Astrocyte (in vitro differentiated cells and primary cell): ENCODE measurements around the gene FGF12. TPM values are rescaled to one million over a fixed set of nuclear protein-coding genes. Genes with fewer than 3 reads are reported as not detected.

Experiments
- DNase-seq: peaks from one replicate; pipeline ENCODE4 v3.0.0-alpha.2; 2010; ENCODE audit warnings: low read depth
- FAIRE-seq: peaks from 2 replicates; lab custom pipeline; 2011; peaks lifted over from hg19 to GRCh38; lab: Jason Lieb, UNC
- H2AFZ ChIP-seq: 2 replicates; pipeline ENCODE4 v1.6.0; 2012; ENCODE audit warnings: low read depth, low read length, inconsistent platforms
- H3K27ac ChIP-seq: 2 replicates; pipeline ENCODE4 v1.5.1; 2011; ENCODE audit warnings: low read depth, low read length, inconsistent platforms
- H3K27me3 ChIP-seq: 2 replicates; pipeline ENCODE4 v1.6.0; 2011; ENCODE audit warnings: low read length, inconsistent platforms; ENCODE audit not compliant: insufficient read depth
- H3K36me3 ChIP-seq: 2 replicates; pipeline ENCODE4 v1.5.1; 2011; ENCODE audit warnings: low read length, inconsistent platforms; ENCODE audit not compliant: insufficient read depth
- H3K4me1 ChIP-seq: 2 replicates; pipeline ENCODE4 v1.5.1; 2011; ENCODE audit warnings: low read length, inconsistent platforms; ENCODE audit not compliant: insufficient read depth
- H3K4me2 ChIP-seq: 2 replicates; pipeline ENCODE4 v1.6.0; 2012; ENCODE audit warnings: low read length, inconsistent platforms
- H3K4me3 ChIP-seq: 2 replicates; pipeline ENCODE4 v1.5.1; 2011; ENCODE audit warnings: low read depth, mild to moderate bottlenecking, low read length, inconsistent platforms; ENCODE audit not compliant: insufficient read depth
- H3K79me2 ChIP-seq: 2 replicates; pipeline ENCODE4 v1.6.0; 2012; ENCODE audit warnings: mild to moderate bottlenecking, low read length, inconsistent platforms; ENCODE audit not compliant: insufficient read depth
- H3K9ac ChIP-seq: 2 replicates; pipeline ENCODE4 v1.6.0; 2012; ENCODE audit warnings: mild to moderate bottlenecking, low read length, inconsistent platforms
- H3K9me3 ChIP-seq: 2 replicates; pipeline ENCODE4 v1.5.1; 2012; ENCODE audit warnings: low read depth, mild to moderate bottlenecking, low read length, inconsistent platforms; ENCODE audit not compliant: insufficient read depth
- H4K20me1 ChIP-seq: 2 replicates; pipeline ENCODE4 v1.6.0; 2012; ENCODE audit warnings: low read length, inconsistent platforms; ENCODE audit not compliant: insufficient read depth
- H3K27ac Mint-ChIP-seq: one replicate; pipeline ENCODE4 v1.8.0; 2021; ENCODE audit warnings: mild to moderate bottlenecking, mixed read lengths; ENCODE audit not compliant: unreplicated experiment
- H3K27me3 Mint-ChIP-seq: one replicate; pipeline ENCODE4 v1.8.0; 2021; ENCODE audit warnings: low read depth, mixed read lengths; ENCODE audit not compliant: unreplicated experiment
- H3K36me3 Mint-ChIP-seq: one replicate; pipeline ENCODE4 v1.8.0; 2021; ENCODE audit warnings: low read depth, mixed read lengths; ENCODE audit not compliant: unreplicated experiment
- H3K4me1 Mint-ChIP-seq: one replicate; pipeline ENCODE4 v1.8.0; 2021; ENCODE audit warnings: low read depth, mixed read lengths; ENCODE audit not compliant: unreplicated experiment
- H3K4me3 Mint-ChIP-seq: one replicate; pipeline ENCODE4 v1.8.0; 2021; ENCODE audit warnings: mild to moderate bottlenecking, moderate library complexity, mixed read lengths; ENCODE audit not compliant: unreplicated experiment
- H3K9me3 Mint-ChIP-seq: one replicate; pipeline ENCODE4 v1.8.0; 2021; ENCODE audit warnings: mild to moderate bottlenecking, mixed read lengths; ENCODE audit not compliant: unreplicated experiment
- EZH2 ChIP-seq: IDR thresholded peaks from 2 replicates; pipeline ENCODE4 v1.6.1; 2012; ENCODE audit warnings: mild to moderate bottlenecking, low read length, inconsistent platforms; ENCODE audit not compliant: insufficient read depth
- total RNA-seq: library from RNA; stranded (reverse); gene quantifications from 2 replicates; pipeline ENCODE4 v1.2.1, GENCODE V29; 2021
- TF ChIP-seq, protein P1 (sequence below): IDR thresholded peaks from 2 replicates; pipeline ENCODE4 v1.5.1; 2011; ENCODE audit warnings: low read depth, mild to moderate bottlenecking, inconsistent platforms, low read length, moderate library complexity; ENCODE audit not compliant: insufficient read depth

The FGF12 gene
- total RNA-seq, 1 donor from 2014 or later, result 1.4 TPM

DNA sequence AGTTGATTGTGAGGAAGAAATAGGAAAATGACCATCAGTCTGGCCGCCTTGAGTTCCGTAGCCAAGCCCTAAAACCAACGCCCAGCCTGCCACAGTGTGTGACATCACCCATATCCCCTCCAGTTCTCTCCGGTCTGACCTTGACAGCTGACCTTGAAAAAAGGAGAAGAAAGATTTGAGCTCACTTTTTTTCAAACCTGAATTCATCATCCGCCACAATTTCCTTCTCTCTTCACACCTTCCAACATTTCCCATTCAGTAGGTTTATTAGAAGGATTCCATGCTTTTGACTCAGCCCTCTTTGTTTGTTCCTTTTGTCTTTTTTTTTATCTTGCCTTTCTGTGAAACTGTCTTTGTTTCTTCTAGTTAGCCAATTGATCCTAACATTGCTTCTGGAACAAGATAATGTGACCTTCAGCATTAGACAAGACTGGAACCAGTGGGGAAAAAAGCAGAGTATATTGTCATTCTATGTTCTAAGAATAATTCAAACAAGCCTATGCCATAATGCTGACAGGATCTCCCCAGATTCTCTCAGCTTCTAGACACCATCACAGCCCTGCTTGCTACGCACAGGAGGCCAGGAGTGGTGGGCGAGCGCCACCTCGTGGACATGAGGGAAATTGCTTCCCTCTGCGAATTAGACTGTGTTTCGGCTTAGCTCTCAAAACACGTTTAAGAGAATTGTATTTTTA lies 283.1 kb downstream of the FGF12 start:
- Histone ChIP-seq H3K9me3 (no peaks in the 10 kb centered on the region), H2AFZ (peak overlapping the region; percentile 29), H3K4me3 (no peak overlapping the region), H3K9ac (no peak overlapping the region), H3K79me2 (no peaks in the 10 kb centered on the region), H3K4me2 (peak overlapping the region; percentile 36), H3K27me3 (no peaks in the 10 kb centered on the region), H3K27ac (no peak overlapping the region), H4K20me1 (no peaks in the 10 kb centered on the region), H3K4me1 (peaks cover 10% of the 10 kb centered on the region), H3K36me3 (no peaks in the 10 kb centered on the region)
- peak overlapping the region; percentile 0 for H3K27ac Mint-ChIP-seq
- TF ChIP-seq, protein P1, sequence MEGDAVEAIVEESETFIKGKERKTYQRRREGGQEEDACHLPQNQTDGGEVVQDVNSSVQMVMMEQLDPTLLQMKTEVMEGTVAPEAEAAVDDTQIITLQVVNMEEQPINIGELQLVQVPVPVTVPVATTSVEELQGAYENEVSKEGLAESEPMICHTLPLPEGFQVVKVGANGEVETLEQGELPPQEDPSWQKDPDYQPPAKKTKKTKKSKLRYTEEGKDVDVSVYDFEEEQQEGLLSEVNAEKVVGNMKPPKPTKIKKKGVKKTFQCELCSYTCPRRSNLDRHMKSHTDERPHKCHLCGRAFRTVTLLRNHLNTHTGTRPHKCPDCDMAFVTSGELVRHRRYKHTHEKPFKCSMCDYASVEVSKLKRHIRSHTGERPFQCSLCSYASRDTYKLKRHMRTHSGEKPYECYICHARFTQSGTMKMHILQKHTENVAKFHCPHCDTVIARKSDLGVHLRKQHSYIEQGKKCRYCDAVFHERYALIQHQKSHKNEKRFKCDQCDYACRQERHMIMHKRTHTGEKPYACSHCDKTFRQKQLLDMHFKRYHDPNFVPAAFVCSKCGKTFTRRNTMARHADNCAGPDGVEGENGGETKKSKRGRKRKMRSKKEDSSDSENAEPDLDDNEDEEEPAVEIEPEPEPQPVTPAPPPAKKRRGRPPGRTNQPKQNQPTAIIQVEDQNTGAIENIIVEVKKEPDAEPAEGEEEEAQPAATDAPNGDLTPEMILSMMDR, result peak; percentile 99
- no peak for TF ChIP-seq EZH2
- H3K36me3 Mint-ChIP-seq, result no peaks in the 10 kb centered on the region
- no peaks in the 10 kb centered on the region for H3K9me3 Mint-ChIP-seq
- H3K4me1 Mint-ChIP-seq, result peaks cover 11% of the 10 kb centered on the region
- DNase-seq (peak; percentile 39), FAIRE-seq (no peak)
- no peak overlapping the region for H3K4me3 Mint-ChIP-seq
- no peaks in the 10 kb centered on the region for H3K27me3 Mint-ChIP-seq

- Histone ChIP-seq H3K4me3 (no peak overlapping the region), H3K4me2 (no peak overlapping the region), H3K9me3 (no peaks in the 10 kb centered on the region), H4K20me1 (no peaks in the 10 kb centered on the region), H3K9ac (no peak overlapping the region), H3K27ac (no peak overlapping the region), H3K27me3 (no peaks in the 10 kb centered on the region), H2AFZ (no peak overlapping the region), H3K36me3 (no peaks in the 10 kb centered on the region), H3K79me2 (no peaks in the 10 kb centered on the region), H3K4me1 (no peaks in the 10 kb centered on the region)
- peaks cover 1% of the 10 kb centered on the region for H3K9me3 Mint-ChIP-seq
- DNase-seq (no peak), FAIRE-seq (no peak)
- no peaks in the 10 kb centered on the region for H3K4me1 Mint-ChIP-seq
- H3K36me3 Mint-ChIP-seq, result no peaks in the 10 kb centered on the region
- H3K27me3 Mint-ChIP-seq, result no peaks in the 10 kb centered on the region
- H3K27ac Mint-ChIP-seq, result no peak overlapping the region
- no peak for TF ChIP-seq EZH2
- TF ChIP-seq, protein P1, result no peak
- H3K4me3 Mint-ChIP-seq, result no peak overlapping the region
Observed at GRCh38 chr3:192435241-192435640, 292.1 kb downstream of the FGF12 start.

DNA sequence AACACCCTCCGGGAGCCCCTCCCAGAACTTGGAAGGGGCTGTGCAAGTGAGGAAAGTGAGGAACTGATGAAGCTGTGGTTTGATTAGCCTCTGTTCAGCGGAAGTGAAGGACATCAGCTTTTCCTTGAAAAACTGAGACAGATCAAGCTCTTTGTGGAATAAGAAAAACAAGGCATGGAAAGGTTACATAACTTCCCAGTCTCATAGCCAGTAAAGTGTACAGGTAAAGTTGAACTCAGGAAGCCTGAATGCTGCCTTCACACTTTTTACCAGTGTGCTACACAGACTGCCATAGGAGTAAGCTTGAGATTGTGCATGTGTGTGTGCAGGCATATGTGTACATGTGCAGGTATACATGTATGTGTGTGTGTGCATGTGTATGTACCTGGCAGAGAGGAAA lies 293.2 kb downstream of the FGF12 start:
- Mint-ChIP-seq H3K4me1 (no peaks in the 10 kb centered on the region), H3K36me3 (no peaks in the 10 kb centered on the region), H3K9me3 (peaks cover 1% of the 10 kb centered on the region), H3K27me3 (no peaks in the 10 kb centered on the region), H3K4me3 (no peak overlapping the region), H3K27ac (no peak overlapping the region)
- Histone ChIP-seq H4K20me1 (no peaks in the 10 kb centered on the region), H3K27me3 (no peaks in the 10 kb centered on the region), H3K9ac (no peak overlapping the region), H3K4me2 (no peak overlapping the region), H3K9me3 (no peaks in the 10 kb centered on the region), H3K4me3 (no peak overlapping the region), H2AFZ (no peak overlapping the region), H3K36me3 (no peaks in the 10 kb centered on the region), H3K27ac (no peak overlapping the region), H3K4me1 (no peaks in the 10 kb centered on the region), H3K79me2 (no peaks in the 10 kb centered on the region)
- TF ChIP-seq EZH2, result no peak
- TF ChIP-seq, protein P1, result no peak
- no peak for FAIRE-seq
- no peak for DNase-seq
